MM.1S (cell line): ENCODE results near the gene CDKN2B-AS1.

ENCODE experiments used
- DNase-seq: peaks from one replicate; pipeline ENCODE4 v3.0.0-alpha.2; 2015
- H2AFZ ChIP-seq: fragments of 300-600 bp; sonication (generic); 2 replicates; pipeline ENCODE4 v1.6.0; 2016; ENCODE audit warnings: antibody characterized with exemption, low read length
- H3F3A ChIP-seq: fragments of 300-600 bp; sonication (generic); 2 replicates; pipeline ENCODE4 v1.6.1; 2016; ENCODE audit warnings: mild to moderate bottlenecking, antibody characterized with exemption, low read length, moderate library complexity, mixed read lengths; ENCODE audit not compliant: insufficient read depth
- H3K27ac ChIP-seq: fragments of 300-600 bp; sonication (generic); 2 replicates; pipeline ENCODE4 v1.5.1; 2016; ENCODE audit warnings: mild to moderate bottlenecking, low read length
- H3K27me3 ChIP-seq: fragments of 300-600 bp; sonication (generic); replicated peaks from 2 replicates; pipeline ENCODE4 v1.6.0; 2016; ENCODE audit warnings: low read length; ENCODE audit not compliant: insufficient read depth
- H3K36me3 ChIP-seq: fragments of 300-600 bp; sonication (generic); replicated peaks from 2 replicates; pipeline ENCODE4 v1.6.1; 2016; ENCODE audit warnings: mild to moderate bottlenecking, low read length, mixed read lengths; ENCODE audit not compliant: insufficient read depth
- H3K4me1 ChIP-seq: fragments of 300-600 bp; sonication (generic); 2 replicates; pipeline ENCODE4 v1.6.1; 2016; ENCODE audit warnings: low read length, mixed read lengths
- H3K4me2 ChIP-seq: fragments of 300-600 bp; sonication (generic); 2 replicates; pipeline ENCODE4 v1.6.0; 2016; ENCODE audit warnings: low read depth, low read length
- H3K4me3 ChIP-seq: fragments of 300-600 bp; sonication (generic); 2 replicates; pipeline ENCODE4 v1.5.1; 2016; ENCODE audit warnings: low read length, mixed read lengths
- H3K79me2 ChIP-seq: fragments of 300-600 bp; sonication (generic); 2 replicates; pipeline ENCODE4 v1.6.1; 2016; ENCODE audit warnings: mixed run types, low read length, mixed read lengths
- H3K9ac ChIP-seq: fragments of 300-600 bp; sonication (generic); 2 replicates; pipeline ENCODE4 v1.6.1; 2016; ENCODE audit warnings: low read length, mixed read lengths
- H3K9me2 ChIP-seq: fragments of 300-600 bp; sonication (generic); replicated peaks from 2 replicates; pipeline ENCODE4 v1.6.1; 2016; ENCODE audit warnings: mild to moderate bottlenecking, low read length, mixed read lengths; ENCODE audit not compliant: insufficient read depth
- H3K9me3 ChIP-seq: fragments of 300-600 bp; sonication (generic); replicated peaks from 2 replicates; pipeline ENCODE4 v1.6.1; 2016; ENCODE audit warnings: mild to moderate bottlenecking, low read length, mixed read lengths; ENCODE audit not compliant: insufficient read depth
- H4K20me1 ChIP-seq: fragments of 300-600 bp; sonication (generic); 2 replicates; pipeline ENCODE4 v1.6.1; 2016; ENCODE audit warnings: mild to moderate bottlenecking, low read length, moderate library complexity, mixed read lengths; ENCODE audit not compliant: insufficient read depth
- CTCF ChIP-seq: fragments of 300-600 bp; sonication (generic); IDR thresholded peaks from 2 replicates; pipeline ENCODE4 v1.5.1; 2016; ENCODE audit warnings: antibody characterized with exemption, low read length, mixed read lengths
- EZH2 ChIP-seq: fragments of 300-600 bp; sonication (generic); optimal IDR thresholded peaks from 2 replicates; pipeline ENCODE3; 2017; ENCODE audit warnings: low read depth, mild to moderate bottlenecking, antibody characterized with exemption, low read length, mixed read lengths
- EZH2phosphoT487 ChIP-seq: fragments of 300-600 bp; sonication (generic); IDR thresholded peaks from 2 replicates; pipeline ENCODE4 v1.6.1; 2018; ENCODE audit warnings: antibody characterized with exemption, low read length

CDKN2B-AS1 gene

GRCh38 chr9:22105005-22105722 is 110.6 kb downstream of the CDKN2B-AS1 start:
- H3K9me3 ChIP-seq: no peaks in the 10 kb centered on the region
- H2AFZ ChIP-seq: no peak overlapping the region
- H3K9ac ChIP-seq: peak overlapping the region; percentile 6; the same call in 1 of the 2 replicates
- peak; percentile 78 for DNase-seq
- peaks cover 49% of the 10 kb centered on the region for H3K4me1 ChIP-seq
- H3K4me2 ChIP-seq: peak overlapping the region; percentile 57
- no peaks in the 10 kb centered on the region for H3K36me3 ChIP-seq
- H3K9me2 ChIP-seq: no peaks in the 10 kb centered on the region
- peaks cover 40% of the 10 kb centered on the region for H3F3A ChIP-seq
- H3K27me3 ChIP-seq: no peaks in the 10 kb centered on the region
- no peaks in the 10 kb centered on the region for H3K79me2 ChIP-seq
- no peaks in the 10 kb centered on the region for H4K20me1 ChIP-seq
- peak overlapping the region; percentile 70; the same call in 1 of the 2 replicates for H3K27ac ChIP-seq
- H3K4me3 ChIP-seq: 0 out of 2 replicates have a peak overlapping the region, but pooled peaks have one; percentile 17
- TF ChIP-seq EZH2: no peak
- TF ChIP-seq EZH2phosphoT487: no peak
- TF ChIP-seq CTCF: no peak

GRCh38 chr9:22107202-22108045 is 112.8 kb downstream of the CDKN2B-AS1 start:
- Histone ChIP-seq H2AFZ (no peak overlapping the region), H3F3A (peaks cover 22% of the 10 kb centered on the region), H3K36me3 (no peaks in the 10 kb centered on the region), H3K9ac (no peak overlapping the region), H3K27ac (no peak overlapping the region), H3K27me3 (no peaks in the 10 kb centered on the region), H3K79me2 (no peaks in the 10 kb centered on the region), H3K4me2 (no peak overlapping the region), H4K20me1 (no peaks in the 10 kb centered on the region), H3K9me2 (no peaks in the 10 kb centered on the region), H3K4me1 (peaks cover 30% of the 10 kb centered on the region), H3K9me3 (no peaks in the 10 kb centered on the region), H3K4me3 (no peak overlapping the region)
- DNase-seq: no peak
- no peak for TF ChIP-seq EZH2
- TF ChIP-seq CTCF: no peak
- no peak for TF ChIP-seq EZH2phosphoT487

GRCh38 chr9:22108581-22109370 is 114.2 kb downstream of the CDKN2B-AS1 start:
- Histone ChIP-seq H4K20me1 (no peaks in the 10 kb centered on the region), H3K4me3 (no peak overlapping the region), H3K4me2 (no peak overlapping the region), H3K9me2 (no peaks in the 10 kb centered on the region), H3K27me3 (no peaks in the 10 kb centered on the region), H3K36me3 (no peaks in the 10 kb centered on the region), H3F3A (peaks cover 11% of the 10 kb centered on the region), H3K9me3 (no peaks in the 10 kb centered on the region), H3K79me2 (no peaks in the 10 kb centered on the region), H3K9ac (no peak overlapping the region), H2AFZ (no peak overlapping the region), H3K27ac (no peak overlapping the region), H3K4me1 (peaks cover 24% of the 10 kb centered on the region)
- no peak for TF ChIP-seq EZH2phosphoT487
- TF ChIP-seq CTCF: no peak
- no peak for TF ChIP-seq EZH2
- no peak for DNase-seq
